ENCODE measurements around the gene GALP.

GALP gene

DNA sequence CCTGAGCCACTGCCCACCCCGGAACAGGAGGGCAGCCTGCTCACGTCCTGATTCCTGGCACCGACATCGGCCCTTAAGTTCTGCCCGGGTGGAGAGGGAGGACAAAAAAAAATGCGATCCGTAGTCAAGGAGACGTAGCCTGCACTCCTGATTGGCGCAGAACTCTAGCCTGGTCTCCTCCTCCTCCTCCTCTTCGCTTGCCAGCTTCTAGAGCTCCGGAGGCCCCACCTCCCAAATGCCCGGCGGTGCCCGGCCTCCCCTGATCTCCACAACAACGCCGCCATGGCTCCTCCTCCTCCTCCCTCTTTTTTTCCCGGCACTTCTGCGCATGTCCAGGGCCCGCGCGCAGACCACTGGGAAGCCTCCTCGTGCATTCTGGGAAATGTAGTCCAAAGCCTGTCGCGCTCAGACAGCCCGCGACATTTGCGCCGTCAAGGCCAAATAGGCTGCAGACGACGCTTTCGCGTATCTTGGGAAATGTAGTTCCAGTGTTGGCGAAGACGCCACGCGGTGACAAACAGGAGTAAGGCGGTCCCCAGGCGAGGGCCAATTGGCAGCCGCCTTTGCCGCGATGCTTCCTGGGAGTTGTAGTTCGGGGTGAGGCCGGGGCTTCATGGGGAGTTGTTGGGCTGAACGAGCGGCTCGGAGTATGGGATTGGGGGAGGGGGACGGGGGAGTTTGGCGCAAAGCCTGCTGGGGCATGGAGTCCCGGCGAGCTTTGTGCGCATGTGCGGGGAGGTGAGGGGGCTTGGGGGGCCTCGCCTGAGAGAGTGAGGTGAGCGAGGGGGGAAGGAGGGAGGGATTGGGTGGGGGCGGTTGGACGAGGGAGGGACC, 35.0 kb upstream of the GALP start, which contains the start of gene ZNF444 (continued):
- TF ChIP-seq ZSCAN30 (tag by site-specific recombination; IDR thresholded peaks at IDR 0.05) = no peak
- TF ChIP-seq ZNF792 (tag by site-specific recombination; IDR thresholded peaks at IDR 0.05) = no peak
- TF ChIP-seq HOXD13 (CRISPR knock-in tag; IDR thresholded peaks at IDR 0.05; ENCODE audit: borderline replicate concordance) = no peak
- no peak for TF ChIP-seq ZNF350 (tag by site-specific recombination; IDR thresholded peaks at IDR 0.05)
- TF ChIP-seq ZNF449 (tag by site-specific recombination; IDR thresholded peaks at IDR 0.05) = peak; percentile 95
- TF ChIP-seq, protein P1, sequence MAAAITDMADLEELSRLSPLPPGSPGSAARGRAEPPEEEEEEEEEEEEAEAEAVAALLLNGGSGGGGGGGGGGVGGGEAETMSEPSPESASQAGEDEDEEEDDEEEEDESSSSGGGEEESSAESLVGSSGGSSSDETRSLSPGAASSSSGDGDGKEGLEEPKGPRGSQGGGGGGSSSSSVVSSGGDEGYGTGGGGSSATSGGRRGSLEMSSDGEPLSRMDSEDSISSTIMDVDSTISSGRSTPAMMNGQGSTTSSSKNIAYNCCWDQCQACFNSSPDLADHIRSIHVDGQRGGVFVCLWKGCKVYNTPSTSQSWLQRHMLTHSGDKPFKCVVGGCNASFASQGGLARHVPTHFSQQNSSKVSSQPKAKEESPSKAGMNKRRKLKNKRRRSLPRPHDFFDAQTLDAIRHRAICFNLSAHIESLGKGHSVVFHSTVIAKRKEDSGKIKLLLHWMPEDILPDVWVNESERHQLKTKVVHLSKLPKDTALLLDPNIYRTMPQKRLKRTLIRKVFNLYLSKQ (tag by site-specific recombination; IDR thresholded peaks at IDR 0.05; ENCODE audit: borderline replicate concordance) = no peak
- TF ChIP-seq KLF1 (tag by site-specific recombination; IDR thresholded peaks at IDR 0.05) = no peak
- TF ChIP-seq ZNF10 (tag by site-specific recombination; IDR thresholded peaks at IDR 0.05) = no peak
- TF ChIP-seq, protein P2, sequence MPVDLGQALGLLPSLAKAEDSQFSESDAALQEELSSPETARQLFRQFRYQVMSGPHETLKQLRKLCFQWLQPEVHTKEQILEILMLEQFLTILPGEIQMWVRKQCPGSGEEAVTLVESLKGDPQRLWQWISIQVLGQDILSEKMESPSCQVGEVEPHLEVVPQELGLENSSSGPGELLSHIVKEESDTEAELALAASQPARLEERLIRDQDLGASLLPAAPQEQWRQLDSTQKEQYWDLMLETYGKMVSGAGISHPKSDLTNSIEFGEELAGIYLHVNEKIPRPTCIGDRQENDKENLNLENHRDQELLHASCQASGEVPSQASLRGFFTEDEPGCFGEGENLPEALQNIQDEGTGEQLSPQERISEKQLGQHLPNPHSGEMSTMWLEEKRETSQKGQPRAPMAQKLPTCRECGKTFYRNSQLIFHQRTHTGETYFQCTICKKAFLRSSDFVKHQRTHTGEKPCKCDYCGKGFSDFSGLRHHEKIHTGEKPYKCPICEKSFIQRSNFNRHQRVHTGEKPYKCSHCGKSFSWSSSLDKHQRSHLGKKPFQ (tag by site-specific recombination; IDR thresholded peaks at IDR 0.05) = no peak
- no peak for TF ChIP-seq ZBTB21 (tag by site-specific recombination; IDR thresholded peaks at IDR 0.05)
- TF ChIP-seq KLF10 (tag by site-specific recombination; IDR thresholded peaks at IDR 0.05) = no peak
- TF ChIP-seq ZNF555 (tag by site-specific recombination; conservative IDR thresholded peaks at IDR 0.05) = no peak
- TF ChIP-seq ZFP69B (tag by site-specific recombination; IDR thresholded peaks at IDR 0.05) = 0 out of 2 replicates have a peak, but pooled peaks have one; percentile 13
- no peak for TF ChIP-seq REPIN1 (tag by site-specific recombination; IDR thresholded peaks at IDR 0.05; ENCODE audit: low read depth)
- TF ChIP-seq, protein P3, sequence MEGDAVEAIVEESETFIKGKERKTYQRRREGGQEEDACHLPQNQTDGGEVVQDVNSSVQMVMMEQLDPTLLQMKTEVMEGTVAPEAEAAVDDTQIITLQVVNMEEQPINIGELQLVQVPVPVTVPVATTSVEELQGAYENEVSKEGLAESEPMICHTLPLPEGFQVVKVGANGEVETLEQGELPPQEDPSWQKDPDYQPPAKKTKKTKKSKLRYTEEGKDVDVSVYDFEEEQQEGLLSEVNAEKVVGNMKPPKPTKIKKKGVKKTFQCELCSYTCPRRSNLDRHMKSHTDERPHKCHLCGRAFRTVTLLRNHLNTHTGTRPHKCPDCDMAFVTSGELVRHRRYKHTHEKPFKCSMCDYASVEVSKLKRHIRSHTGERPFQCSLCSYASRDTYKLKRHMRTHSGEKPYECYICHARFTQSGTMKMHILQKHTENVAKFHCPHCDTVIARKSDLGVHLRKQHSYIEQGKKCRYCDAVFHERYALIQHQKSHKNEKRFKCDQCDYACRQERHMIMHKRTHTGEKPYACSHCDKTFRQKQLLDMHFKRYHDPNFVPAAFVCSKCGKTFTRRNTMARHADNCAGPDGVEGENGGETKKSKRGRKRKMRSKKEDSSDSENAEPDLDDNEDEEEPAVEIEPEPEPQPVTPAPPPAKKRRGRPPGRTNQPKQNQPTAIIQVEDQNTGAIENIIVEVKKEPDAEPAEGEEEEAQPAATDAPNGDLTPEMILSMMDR (tag by site-specific recombination; IDR thresholded peaks at IDR 0.05) = no peak
- TF ChIP-seq ZNF585B (tag by site-specific recombination; IDR thresholded peaks at IDR 0.05) = no peak
- no peak for TF ChIP-seq ZNF623 (tag by site-specific recombination; IDR thresholded peaks at IDR 0.05)
- TF ChIP-seq, protein P4, sequence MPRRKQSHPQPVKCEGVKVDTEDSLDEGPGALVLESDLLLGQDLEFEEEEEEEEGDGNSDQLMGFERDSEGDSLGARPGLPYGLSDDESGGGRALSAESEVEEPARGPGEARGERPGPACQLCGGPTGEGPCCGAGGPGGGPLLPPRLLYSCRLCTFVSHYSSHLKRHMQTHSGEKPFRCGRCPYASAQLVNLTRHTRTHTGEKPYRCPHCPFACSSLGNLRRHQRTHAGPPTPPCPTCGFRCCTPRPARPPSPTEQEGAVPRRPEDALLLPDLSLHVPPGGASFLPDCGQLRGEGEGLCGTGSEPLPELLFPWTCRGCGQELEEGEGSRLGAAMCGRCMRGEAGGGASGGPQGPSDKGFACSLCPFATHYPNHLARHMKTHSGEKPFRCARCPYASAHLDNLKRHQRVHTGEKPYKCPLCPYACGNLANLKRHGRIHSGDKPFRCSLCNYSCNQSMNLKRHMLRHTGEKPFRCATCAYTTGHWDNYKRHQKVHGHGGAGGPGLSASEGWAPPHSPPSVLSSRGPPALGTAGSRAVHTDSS (tag by site-specific recombination; IDR thresholded peaks at IDR 0.05) = peak; percentile 89
- no peak for TF ChIP-seq ZNF174 (tag by site-specific recombination; IDR thresholded peaks at IDR 0.05)
- no peak for TF ChIP-seq IKZF3 (tag by site-specific recombination; IDR thresholded peaks at IDR 0.05)
- TF ChIP-seq TSHZ1 (tag by site-specific recombination; IDR thresholded peaks at IDR 0.05; ENCODE audit: borderline replicate concordance) = no peak
- no peak for TF ChIP-seq ZNF184 (tag by site-specific recombination; IDR thresholded peaks at IDR 0.05)
- peak; percentile 31; the same call in 1 of the 2 replicates for TF ChIP-seq ZIC2 (tag by site-specific recombination; IDR thresholded peaks at IDR 0.05)
- TF ChIP-seq ZNF23 (tag by site-specific recombination; IDR thresholded peaks at IDR 0.05; ENCODE audit: borderline replicate concordance) = no peak
- no peak for TF ChIP-seq ZBTB48 (tag by site-specific recombination; IDR thresholded peaks at IDR 0.05)
- peak; percentile 95 for TF ChIP-seq YY2 (tag by site-specific recombination; IDR thresholded peaks at IDR 0.05)
- no peak for TF ChIP-seq ZNF140 (tag by site-specific recombination; IDR thresholded peaks at IDR 0.05)
- TF ChIP-seq ZBTB7A (tag by site-specific recombination; IDR thresholded peaks at IDR 0.05; ENCODE audit: low read depth) = no peak
- TF ChIP-seq GLI4 (tag by site-specific recombination; IDR thresholded peaks at IDR 0.05) = no peak

Data from HEK293 (cell line).